T-cell (primary cell): Measurements from ENCODE around the gene MRPL19. TPM values are rescaled to one million over a fixed set of nuclear protein-coding genes. Genes with fewer than 3 reads are reported as not detected.

ENCODE experiments used
- ATAC-seq, 4 experiments: fragments of 200-7000 bp in 3 of 4; fragments of 150-1000 bp in 1 of 4; cut with Tn5 transposase; replicated peaks in 1 of 4; 1 replicate in 3 of 4; 2 replicates in 1 of 4; pipeline ENCODE4 v1.10.0; 2021; ENCODE audit warnings: moderate library complexity in 3 of 4, mild to moderate bottlenecking in 2 of 4, moderate number of reproducible peaks in 1 of 4
- CTCF ChIA-PET, 2 donors: fragments of 300-600 bp; sonication (Branson Sonifier 250); formaldehyde crosslinking; loops; one replicate each; lab custom pipeline; 2022; ENCODE audit warnings: antibody characterized with exemption in 2 of 2; lab: Charles Lee
- POLR2A ChIA-PET, 2 donors: fragments of 300-600 bp; sonication (Branson Sonifier 250); formaldehyde crosslinking; loops; one replicate each; lab custom pipeline; 2022; ENCODE audit warnings: antibody characterized with exemption in 2 of 2; lab: Charles Lee
- DNase-seq, 35 experiments: peaks; one replicate each; pipeline versions ENCODE4 v3.0.0 to v3.0.0-alpha.2; 2013 to 2023
- H3K27ac ChIP-seq: one replicate; pipeline ENCODE4 v1.5.1; 2013; ENCODE audit warnings: low read length
- H3K27me3 ChIP-seq, 2 experiments: replicated peaks in 1 of 2; 1 replicate in 1 of 2; 2 replicates in 1 of 2; pipeline versions ENCODE4 v1.6.1 to v1.7.0; 2013; ENCODE audit warnings: low read length in 1 of 2, mixed read lengths in 1 of 2; ENCODE audit not compliant: control insufficient read depth in 2 of 2, insufficient read depth in 2 of 2; ENCODE audit errors: extremely low read depth in 1 of 2
- H3K36me3 ChIP-seq, 2 donors: 1 replicate in 1 of 2; 2 replicates in 1 of 2; pipeline versions ENCODE4 v1.6.1 to v1.7.0; 2013; ENCODE audit warnings: low read length in 1 of 2; ENCODE audit not compliant: control insufficient read depth in 2 of 2, insufficient read depth in 1 of 2; ENCODE audit errors: extremely low read depth in 1 of 2
- H3K4me1 ChIP-seq, 2 experiments: 1 replicate in 1 of 2; 2 replicates in 1 of 2; pipeline versions ENCODE4 v1.6.1 to v1.7.0; 2013; ENCODE audit warnings: low read length in 2 of 2, mixed read lengths in 1 of 2; ENCODE audit not compliant: insufficient read depth in 2 of 2, control insufficient read depth in 1 of 2; ENCODE audit errors: extremely low read depth in 1 of 2
- H3K4me3 ChIP-seq, 2 donors: 1 replicate in 1 of 2; 2 replicates in 1 of 2; pipeline versions ENCODE4 v1.5.1 to v1.7.0; 2013; ENCODE audit warnings: mild to moderate bottlenecking in 2 of 2, low read length in 1 of 2, moderate library complexity in 1 of 2; ENCODE audit not compliant: control insufficient read depth in 1 of 2; ENCODE audit errors: extremely low read depth in 1 of 2
- H3K9me3 ChIP-seq: 2 replicates; pipeline ENCODE4 v1.7.0; 2013
- H3K27ac Mint-ChIP-seq, 2 donors: one replicate each; pipeline ENCODE4 v1.8.0; 2020 to 2021; ENCODE audit warnings: mild to moderate bottlenecking in 2 of 2, mixed read lengths in 2 of 2
- H3K27me3 Mint-ChIP-seq, 2 donors: one replicate each; pipeline ENCODE4 v1.8.0; 2021 to 2022; ENCODE audit warnings: mixed read lengths in 2 of 2
- H3K36me3 Mint-ChIP-seq: one replicate; pipeline ENCODE4 v1.8.0; 2021; ENCODE audit warnings: mixed read lengths
- H3K4me1 Mint-ChIP-seq, 3 donors: one replicate each; pipeline ENCODE4 v1.8.0; 2020 to 2022; ENCODE audit warnings: mixed read lengths in 3 of 3, mild to moderate bottlenecking in 1 of 3
- H3K4me3 Mint-ChIP-seq, 3 donors: one replicate each; pipeline ENCODE4 v1.8.0; 2020 to 2022; ENCODE audit warnings: mild to moderate bottlenecking in 3 of 3, mixed read lengths in 3 of 3, moderate library complexity in 3 of 3
- H3K9me3 Mint-ChIP-seq, 3 donors: one replicate each; pipeline ENCODE4 v1.8.0; 2020 to 2022; ENCODE audit warnings: mixed read lengths in 3 of 3
- WGBS: methylation state at CpG from one replicate; pipeline ENCODE4 v1.1.5; 2013; ENCODE audit warnings: missing lambda C conversion rate; ENCODE audit not compliant: insufficient coverage; 5-methylcytosine and 5-hydroxymethylcytosine counted together
- total RNA-seq, 35 experiments: library from RNA in 6 of 35; stranded (reverse) in 6 of 35; fragments of 120-200 nt in 1 of 35; gene quantifications; one replicate each; pipeline versions ENCODE4 v1.2.1 to v1.2.4 and lab custom pipeline; 2013 to 2026

The MRPL19 gene
- total RNA-seq, 5 donors from 2014 or later (not counting 1 experiment from before 2014, with no cell fraction given), result 16.6 to 31.5 (median 22.6) TPM

GRCh38 chr2:75737961-75738360, 91.4 kb downstream of the MRPL19 start:
- peaks cover 20 to 25% of the 10 kb centered on the region in 2 donors for H3K27me3 Mint-ChIP-seq
- H3K4me1 ChIP-seq, result no peaks in the 10 kb centered on the region
- no peak overlapping the region for H3K4me3 ChIP-seq
- H3K27ac ChIP-seq, result no peak overlapping the region
- H3K36me3 ChIP-seq, result no peaks in the 10 kb centered on the region
- ChIA-PET POLR2A (no interaction called here), CTCF (no interaction called here)
- peaks cover 0 to 20% of the 10 kb centered on the region in 2 experiments for H3K27me3 ChIP-seq
- H3K4me1 Mint-ChIP-seq, result no peaks in the 10 kb centered on the region
- H3K36me3 Mint-ChIP-seq, result no peaks in the 10 kb centered on the region
- WGBS, result 90% methylated on average over 1 of the region's 1 CpG
- ATAC-seq (no peak), DNase-seq (no peak)
- no peak overlapping the region for H3K4me3 Mint-ChIP-seq
- peaks cover 4 to 8% (median 5%) of the 10 kb centered on the region in 3 donors for H3K9me3 Mint-ChIP-seq
- H3K27ac Mint-ChIP-seq, result no peak overlapping the region
- H3K9me3 ChIP-seq, result no peaks in the 10 kb centered on the region

Other genes starting within 250 kb of the MRPL19 start
- under 1 TPM in 1 of 5 donors, not detected in 4; 0.62 TPM for gene EVA1A, start 85.8 kb upstream of the MRPL19 start, total RNA-seq
- gene GCFC2, start 64.1 kb downstream of the MRPL19 start, total RNA-seq, result 10 to 100 TPM; 18.2 to 25.0 (median 24.0) TPM